Neural progenitor cell (in vitro differentiated cells): ENCODE data around the gene RPN2. TPM values are rescaled to one million over a fixed set of nuclear protein-coding genes. Genes with fewer than 3 reads are reported as not detected.
A peak's percentile ranks its signal among the peaks of the same experiment; 100 is the strongest.

Experiments used
- DNase-seq: peaks from one replicate; pipeline ENCODE4 v3.0.0-alpha.2; 2016; ENCODE audit warnings: low spot score
- H2AFZ ChIP-seq: fragments of 200-600 bp; sonication (generic); replicated peaks from 2 replicates; pipeline ENCODE4 v1.6.1; 2016; ENCODE audit warnings: antibody characterized with exemption
- H3F3A ChIP-seq: fragments of 200-600 bp; sonication (generic); 2 replicates; pipeline ENCODE4 v1.6.1; 2016; ENCODE audit warnings: antibody characterized with exemption, low read depth
- H3K27ac ChIP-seq: fragments of 200-600 bp; sonication (generic); 2 replicates; pipeline ENCODE4 v1.5.1; 2016; ENCODE audit warnings: mild to moderate bottlenecking
- H3K27me3 ChIP-seq: fragments of 200-600 bp; sonication (generic); 2 replicates; pipeline ENCODE4 v1.6.1; 2016; ENCODE audit warnings: mild to moderate bottlenecking, moderate library complexity
- H3K36me3 ChIP-seq: fragments of 200-600 bp; sonication (generic); 2 replicates; pipeline ENCODE4 v1.5.1; 2016
- H3K4me1 ChIP-seq: fragments of 200-600 bp; sonication (generic); 2 replicates; pipeline ENCODE4 v1.6.1; 2016; ENCODE audit warnings: mixed run types
- H3K4me2 ChIP-seq: fragments of 200-600 bp; sonication (generic); 2 replicates; pipeline ENCODE4 v1.6.1; 2016
- H3K4me3 ChIP-seq: fragments of 200-600 bp; sonication (generic); 2 replicates; pipeline ENCODE4 v1.5.1; 2016
- H3K79me2 ChIP-seq: fragments of 200-600 bp; sonication (generic); 2 replicates; pipeline ENCODE4 v1.6.1; 2016; ENCODE audit warnings: low read depth
- H3K9ac ChIP-seq: fragments of 200-600 bp; sonication (generic); 2 replicates; pipeline ENCODE4 v1.6.1; 2016
- H3K9me3 ChIP-seq: fragments of 200-600 bp; sonication (generic); 2 replicates; pipeline ENCODE4 v1.5.1; 2016; ENCODE audit warnings: low read depth
- H4K20me1 ChIP-seq: fragments of 200-600 bp; sonication (generic); 2 replicates; pipeline ENCODE4 v1.6.1; 2016; ENCODE audit warnings: low read depth
- H3K27ac Mint-ChIP-seq: 3 replicates; pipeline ENCODE4 v1.8.0; 2021; ENCODE audit warnings: mixed read lengths
- H3K27me3 Mint-ChIP-seq: 2 replicates; pipeline ENCODE4 v1.8.0; 2022; ENCODE audit warnings: low read depth, mild to moderate bottlenecking, inconsistent platforms, moderate library complexity, mixed read lengths; ENCODE audit not compliant: insufficient read depth
- H3K36me3 Mint-ChIP-seq: 3 replicates; pipeline ENCODE4 v1.8.0; 2021; ENCODE audit warnings: mixed read lengths
- H3K4me1 Mint-ChIP-seq: 3 replicates; pipeline ENCODE4 v1.8.0; 2021; ENCODE audit warnings: mixed read lengths
- H3K4me3 Mint-ChIP-seq: 3 replicates; pipeline ENCODE4 v1.8.0; 2021; ENCODE audit warnings: mild to moderate bottlenecking, moderate library complexity, mixed read lengths
- H3K9me3 Mint-ChIP-seq: 3 replicates; pipeline ENCODE4 v1.8.0; 2020; ENCODE audit warnings: mixed read lengths
- CTCF ChIP-seq: fragments of 200-600 bp; sonication (generic); IDR thresholded peaks from 2 replicates; pipeline ENCODE4 v1.5.1; 2017; ENCODE audit warnings: antibody characterized with exemption, mild to moderate bottlenecking
- EZH2 ChIP-seq: fragments of 200-600 bp; sonication (generic); IDR thresholded peaks from 2 replicates; pipeline ENCODE4 v1.6.1; 2017; ENCODE audit warnings: antibody characterized with exemption, mild to moderate bottlenecking, moderate library complexity
- EZH2phosphoT487 ChIP-seq: fragments of 200-600 bp; sonication (generic); IDR thresholded peaks from 2 replicates; pipeline ENCODE4 v1.6.1; 2017; ENCODE audit warnings: antibody characterized with exemption
- total RNA-seq: library from RNA; depleted of rRNA; stranded (reverse); fragments of >200 nt; gene quantifications from 2 replicates; pipeline ENCODE4 v1.2.3, GENCODE V29; 2015; ENCODE audit warnings: low replicate concordance

The RPN2 gene
- total RNA-seq, 1 donor from 2014 or later: 249 TPM

DNA sequence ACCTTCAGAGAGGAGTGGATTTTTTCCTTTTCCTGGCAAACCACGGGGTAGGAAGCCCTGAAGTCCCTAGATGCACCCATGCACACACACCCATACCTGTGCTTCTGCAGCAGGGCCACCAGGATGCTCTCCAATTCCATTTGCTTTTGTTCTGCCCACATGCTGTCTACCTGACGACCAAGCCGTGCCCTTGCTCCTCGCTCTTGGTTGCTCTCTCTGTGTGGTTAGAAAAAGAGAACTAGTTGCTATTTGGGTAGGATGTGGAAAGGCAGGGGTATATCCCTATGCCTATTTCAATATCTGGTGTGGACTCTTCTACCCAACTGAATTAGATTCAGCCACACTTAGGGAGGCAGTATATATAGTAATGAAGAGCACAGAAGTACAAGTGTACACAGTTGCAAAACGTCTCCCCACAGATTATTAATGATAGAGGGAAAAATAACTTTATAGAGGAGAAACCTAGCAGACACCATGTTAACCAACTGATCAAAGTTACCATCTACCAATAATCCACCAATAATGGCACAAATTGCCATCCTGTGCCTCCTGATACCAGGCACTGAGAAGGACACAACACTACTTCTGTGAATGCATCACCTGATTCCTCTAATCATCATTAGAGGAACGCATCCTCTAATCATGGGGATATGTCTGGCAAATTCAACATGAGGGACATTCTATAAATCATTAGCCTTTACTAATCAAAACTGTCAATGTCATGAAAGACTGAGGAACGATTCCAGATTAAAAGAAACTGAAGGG lies 75.2 kb downstream of the RPN2 start:
- H3F3A ChIP-seq: peaks cover 73% of the 10 kb centered on the region
- DNase-seq: no peak
- peaks cover 55% of the 10 kb centered on the region for H3K4me1 ChIP-seq
- H3K4me3 ChIP-seq: no peak overlapping the region
- peak overlapping the region; percentile 22 for H3K27ac Mint-ChIP-seq
- H3K4me2 ChIP-seq: no peak overlapping the region
- no peaks in the 10 kb centered on the region for H4K20me1 ChIP-seq
- no peak overlapping the region for H2AFZ ChIP-seq
- H3K4me1 Mint-ChIP-seq: peaks cover 60% of the 10 kb centered on the region
- peaks cover 6% of the 10 kb centered on the region for H3K9me3 ChIP-seq
- peaks cover 7% of the 10 kb centered on the region for H3K36me3 Mint-ChIP-seq
- H3K27ac ChIP-seq: no peak overlapping the region
- H3K4me3 Mint-ChIP-seq: no peak overlapping the region
- no peaks in the 10 kb centered on the region for H3K79me2 ChIP-seq
- H3K27me3 ChIP-seq: no peaks in the 10 kb centered on the region
- peaks cover 6% of the 10 kb centered on the region for H3K36me3 ChIP-seq
- no peak overlapping the region for H3K9ac ChIP-seq
- TF ChIP-seq CTCF: no peak
- no peak for TF ChIP-seq EZH2phosphoT487
- TF ChIP-seq EZH2: no peak
- peaks cover 6% of the 10 kb centered on the region for H3K9me3 Mint-ChIP-seq
- H3K27me3 Mint-ChIP-seq: peaks cover 12% of the 10 kb centered on the region

DNA sequence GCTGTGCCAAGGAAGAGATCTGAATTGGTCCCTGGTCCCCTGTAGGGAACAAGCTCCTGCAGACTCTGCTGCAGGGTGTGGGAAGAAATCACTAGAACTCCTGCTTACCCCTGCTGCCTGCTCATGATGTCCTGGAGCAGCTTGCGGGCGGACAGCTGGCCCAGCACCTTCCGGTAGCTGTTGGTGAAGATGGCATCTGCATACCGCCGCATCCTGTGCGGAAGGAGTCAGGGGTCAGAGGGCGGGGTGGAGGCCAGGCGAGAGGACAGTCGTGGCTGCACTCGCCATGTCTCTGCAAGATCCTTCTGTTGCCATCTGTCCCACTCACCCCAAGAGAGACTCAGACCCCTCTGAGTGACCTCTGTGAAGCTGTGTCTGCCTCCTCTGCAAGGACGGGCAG lies 77.2 kb downstream of the RPN2 start:
- no peak overlapping the region for H3K9ac ChIP-seq
- no peak overlapping the region for H2AFZ ChIP-seq
- DNase-seq: no peak
- peaks cover 6% of the 10 kb centered on the region for H3K36me3 ChIP-seq
- H3K4me3 ChIP-seq: no peak overlapping the region
- H3K27me3 Mint-ChIP-seq: peaks cover 10% of the 10 kb centered on the region
- H3K36me3 Mint-ChIP-seq: peaks cover 6% of the 10 kb centered on the region
- peaks cover 6% of the 10 kb centered on the region for H3K9me3 Mint-ChIP-seq
- no peak overlapping the region for H3K4me2 ChIP-seq
- H4K20me1 ChIP-seq: no peaks in the 10 kb centered on the region
- H3F3A ChIP-seq: peaks cover 77% of the 10 kb centered on the region
- peaks cover 66% of the 10 kb centered on the region for H3K4me1 Mint-ChIP-seq
- no peaks in the 10 kb centered on the region for H3K27me3 ChIP-seq
- peaks cover 60% of the 10 kb centered on the region for H3K4me1 ChIP-seq
- H3K27ac Mint-ChIP-seq: peak overlapping the region; percentile 81
- peaks cover 6% of the 10 kb centered on the region for H3K9me3 ChIP-seq
- TF ChIP-seq EZH2 (no peak), CTCF (no peak), EZH2phosphoT487 (no peak)
- H3K27ac ChIP-seq: no peak overlapping the region
- no peak overlapping the region for H3K4me3 Mint-ChIP-seq
- no peaks in the 10 kb centered on the region for H3K79me2 ChIP-seq

DNA sequence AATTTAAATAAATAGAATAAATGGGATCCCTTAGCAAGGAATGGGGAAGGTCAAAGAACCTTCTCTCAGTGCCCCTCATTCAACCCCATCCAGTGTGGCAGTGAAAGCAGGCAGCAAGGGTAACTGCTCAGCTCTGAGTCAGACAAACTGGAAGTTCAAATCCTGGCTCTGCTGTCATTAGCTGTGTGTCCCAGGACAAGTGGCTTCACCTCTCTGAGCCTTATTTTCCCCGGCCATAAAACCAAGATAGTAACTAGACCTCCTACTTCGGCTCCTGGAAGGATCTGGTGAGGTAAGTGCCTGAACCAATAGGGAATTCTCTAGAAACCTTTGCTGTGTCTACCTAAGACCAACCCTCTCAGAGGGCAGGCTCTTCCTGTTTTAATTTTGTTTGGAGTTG lies 78.4 kb downstream of the RPN2 start:
- TF ChIP-seq EZH2 (no peak), EZH2phosphoT487 (no peak), CTCF (no peak)
- Histone ChIP-seq H3K4me1 (peaks cover 56% of the 10 kb centered on the region), H3K4me3 (no peak overlapping the region), H4K20me1 (no peaks in the 10 kb centered on the region), H2AFZ (no peak overlapping the region), H3K9me3 (peaks cover 6% of the 10 kb centered on the region), H3K36me3 (peaks cover 6% of the 10 kb centered on the region), H3K27ac (peak overlapping the region; percentile 92), H3F3A (peaks cover 65% of the 10 kb centered on the region), H3K4me2 (peak overlapping the region; percentile 37), H3K9ac (no peak overlapping the region), H3K79me2 (no peaks in the 10 kb centered on the region), H3K27me3 (no peaks in the 10 kb centered on the region)
- H3K4me3 Mint-ChIP-seq: no peak overlapping the region
- no peak for DNase-seq
- H3K27ac Mint-ChIP-seq: peak overlapping the region; percentile 91
- peaks cover 6% of the 10 kb centered on the region for H3K36me3 Mint-ChIP-seq
- peaks cover 9% of the 10 kb centered on the region for H3K27me3 Mint-ChIP-seq
- peaks cover 61% of the 10 kb centered on the region for H3K4me1 Mint-ChIP-seq
- peaks cover 6% of the 10 kb centered on the region for H3K9me3 Mint-ChIP-seq
